ENCODE measurements around the gene ILDR2. TPM values are rescaled to one million over a fixed set of nuclear protein-coding genes. Genes with fewer than 3 reads are reported as not detected.

ILDR2 gene
- total and polyA plus RNA-seq, 7 donors, result 0.42 to 15.8 (median 8.1) TPM; not detected in 2

GRCh38 chr1:166902279-166902678 is 73.1 kb downstream of the ILDR2 start:
- intact Hi-C loops (cut with DNase I), result loop anchor here (10.0 kb wide), 2 partner anchors 553 to 633 kb away; no protein-coding TSS in a partner anchor

GRCh38 chr1:166900987-166901386 is 74.4 kb downstream of the ILDR2 start:
- H3K9me3 ChIP-seq, result peaks cover 0 to 8% (median 0%) of the 10 kb centered on the region in 4 donors
- H3K4me1 ChIP-seq, result peaks cover 0 to 38% (median 32%) of the 10 kb centered on the region in 4 donors
- H3K27me3 ChIP-seq, result no peaks in the 10 kb centered on the region
- intact Hi-C loops (cut with DNase I), result loop anchor here (10.0 kb wide), 2 partner anchors 554 to 634 kb away; no protein-coding TSS in a partner anchor
- TF ChIP-seq EP300 (IDR thresholded peaks at IDR 0.05) (no peak), CTCF (IDR thresholded peaks at IDR 0.05) (no peak), POLR2A (IDR thresholded peaks at IDR 0.05) (no peak), POLR2AphosphoS5 (IDR thresholded peaks at IDR 0.05) (no peak)
- WGBS, 2 donors, result 53 to 57% methylated on average over 4 of the region's 4 CpGs
- DNase-seq, result no peak
- H3K4me3 ChIP-seq, result no peak overlapping the region
- no peaks in the 10 kb centered on the region for H3K36me3 ChIP-seq
- no peak overlapping the region for H3K27ac ChIP-seq

More at GRCh38 chr1:166902279-166902678, 73.1 kb downstream of the ILDR2 start:
- TF ChIP-seq POLR2A (IDR thresholded peaks at IDR 0.05), result no peak
- TF ChIP-seq CTCF (IDR thresholded peaks at IDR 0.05), result no peak
- TF ChIP-seq POLR2AphosphoS5 (IDR thresholded peaks at IDR 0.05), result no peak
- no peak for TF ChIP-seq EP300 (IDR thresholded peaks at IDR 0.05)
- 52 to 58% methylated on average over 1 of the region's 1 CpG for WGBS, 2 donors
- Histone ChIP-seq H3K4me1 (peaks cover 0 to 50% (median 40%) of the 10 kb centered on the region in 4 donors), H3K27me3 (no peaks in the 10 kb centered on the region), H3K36me3 (no peaks in the 10 kb centered on the region), H3K9me3 (peaks cover 0 to 7% (median 0%) of the 10 kb centered on the region in 4 donors), H3K27ac (peak overlapping the region in 1 of 4 donors; percentile 18), H3K4me3 (no peak overlapping the region)
- no peak for DNase-seq

- Histone ChIP-seq H3K27ac (no peak overlapping the region), H3K36me3 (no peaks in the 10 kb centered on the region), H3K4me3 (no peak overlapping the region), H3K27me3 (no peaks in the 10 kb centered on the region), H3K9me3 (peaks cover 0 to 8% (median 0%) of the 10 kb centered on the region in 4 donors), H3K4me1 (peaks cover 0 to 28% (median 21%) of the 10 kb centered on the region in 4 donors)
- intact Hi-C loops (cut with DNase I), result loop anchor here (10.0 kb wide), 2 partner anchors 555 to 635 kb away; no protein-coding TSS in a partner anchor
- no peak for TF ChIP-seq POLR2AphosphoS5 (IDR thresholded peaks at IDR 0.05)
- no peak for TF ChIP-seq POLR2A (IDR thresholded peaks at IDR 0.05)
- TF ChIP-seq EP300 (IDR thresholded peaks at IDR 0.05), result no peak
- no peak for TF ChIP-seq CTCF (IDR thresholded peaks at IDR 0.05)
- DNase-seq, result no peak
Observed at GRCh38 chr1:166899769-166900168, 75.6 kb downstream of the ILDR2 start.

- TF ChIP-seq POLR2AphosphoS5 (IDR thresholded peaks at IDR 0.05) (no peak), POLR2A (IDR thresholded peaks at IDR 0.05) (no peak), EP300 (IDR thresholded peaks at IDR 0.05) (no peak), CTCF (IDR thresholded peaks at IDR 0.05) (no peak)
Observed at GRCh38 chr1:166895766-166896165, 79.6 kb downstream of the ILDR2 start.

GRCh38 chr1:166889776-166890175 is 85.6 kb downstream of the ILDR2 start:
- TF ChIP-seq EP300 (IDR thresholded peaks at IDR 0.05) (no peak), POLR2A (IDR thresholded peaks at IDR 0.05) (no peak), CTCF (IDR thresholded peaks at IDR 0.05) (no peak), POLR2AphosphoS5 (IDR thresholded peaks at IDR 0.05) (no peak)
- no peak for DNase-seq
- intact Hi-C loops (cut with DNase I), result no loop called here
- Histone ChIP-seq H3K27me3 (peaks cover 0 to under 1% (median 0%) of the 10 kb centered on the region in 3 donors), H3K4me3 (no peak overlapping the region), H3K9me3 (no peaks in the 10 kb centered on the region), H3K4me1 (peaks cover 0 to 30% (median 20%) of the 10 kb centered on the region in 4 donors), H3K36me3 (no peaks in the 10 kb centered on the region), H3K27ac (no peak overlapping the region)

More at GRCh38 chr1:166895766-166896165, 79.6 kb downstream of the ILDR2 start:
- intact Hi-C loops (cut with DNase I), result no loop called here
- Histone ChIP-seq H3K9me3 (peaks cover 0 to 8% (median 0%) of the 10 kb centered on the region in 4 donors), H3K4me1 (peaks cover 0 to 18% (median 15%) of the 10 kb centered on the region in 4 donors), H3K27me3 (no peaks in the 10 kb centered on the region), H3K4me3 (no peak overlapping the region), H3K27ac (no peak overlapping the region), H3K36me3 (no peaks in the 10 kb centered on the region)
- 81 to 83% methylated on average over 4 of the region's 4 CpGs for whole genome bisulfite sequencing, 2 donors
- DNase-seq, result no peak
